ENCODE results near the gene EZH1. TPM values are rescaled to one million over a fixed set of nuclear protein-coding genes. Genes with fewer than 3 reads are reported as not detected.

EZH1 gene
- total RNA-seq, 1 donor from 2014 or later = 13.0 TPM

GRCh38 chr17:42659079-42659931 is 85.5 kb downstream of the EZH1 start, which contains the start of gene TUBG2:
TUBG2 (plus strand) TSS chr17:42659284; CDS start chr17:42659504, 220 bp downstream.
- no peaks in the 10 kb centered on the region for H3K9me3 ChIP-seq (ENCODE audit: control insufficient read depth in 3 of 3, low read length in 3 of 3)
- peaks cover 12 to 18% (median 12%) of the 10 kb centered on the region in 3 donors for H3K4me1 ChIP-seq (ENCODE audit: control insufficient read depth in 3 of 3, insufficient read depth in 3 of 3, low read length in 3 of 3)
- peak within 1 kb of the TSS; percentile 80 to 88 (median 81) for H3K4me3 ChIP-seq (ENCODE audit: low read length in 3 of 3)
- peaks cover 3 to 9% (median 4%) of the 10 kb centered on the region in 3 donors for H3K36me3 ChIP-seq (ENCODE audit: control insufficient read depth in 3 of 3, insufficient read depth in 3 of 3, low read length in 3 of 3)
- peak within 1 kb of the TSS; percentile 58 for H3K27ac ChIP-seq (ENCODE audit: low read depth, low read length)
- peak within 1 kb of the TSS; percentile 76 to 84 (median 79) for H3K9ac ChIP-seq (ENCODE audit: low read depth in 1 of 3, low read length in 3 of 3)
- no peaks in the 10 kb centered on the region for H3K27me3 ChIP-seq (ENCODE audit: control insufficient read depth in 3 of 3, insufficient read depth in 3 of 3, low read length in 3 of 3)

DNA sequence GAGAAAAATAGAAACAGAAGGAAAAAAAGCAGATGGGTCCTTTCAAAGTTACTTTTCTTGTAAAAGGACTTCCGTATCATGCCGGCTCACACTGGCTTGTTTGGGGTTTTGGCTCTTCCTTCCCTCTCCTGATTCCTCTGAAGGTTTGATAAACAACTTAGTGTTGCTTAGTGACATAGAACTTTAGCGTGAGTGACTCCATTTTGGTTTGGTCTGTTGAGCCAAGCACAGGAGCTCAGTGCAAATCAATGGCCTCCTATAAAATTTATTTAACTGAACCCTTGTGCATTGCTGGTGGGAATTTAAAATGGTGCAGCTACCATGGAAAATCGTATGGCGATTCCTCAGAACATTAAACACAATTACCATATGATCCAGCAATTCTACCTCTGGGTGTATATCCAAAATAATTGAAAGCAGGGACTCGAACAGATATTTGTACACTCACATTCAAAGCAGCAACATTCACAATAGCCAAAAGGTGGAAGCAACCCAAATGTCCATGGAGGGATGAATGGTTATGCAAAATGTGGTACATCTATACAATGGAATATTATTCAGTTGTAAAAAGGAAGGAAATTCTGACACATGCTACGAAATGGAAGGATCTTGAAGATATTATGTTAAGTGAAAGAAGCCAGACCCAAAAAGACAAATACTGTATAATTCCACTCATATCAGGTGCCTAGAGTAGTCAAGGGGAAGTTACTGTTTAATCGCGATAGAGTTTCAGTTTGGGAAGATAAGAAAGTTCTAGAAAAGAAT is 86.8 kb downstream of the EZH1 start:
- Histone ChIP-seq H3K9me3 (ENCODE audit: control insufficient read depth in 3 of 3, low read length in 3 of 3) (no peaks in the 10 kb centered on the region), H3K27ac (ENCODE audit: low read depth, low read length) (no peak overlapping the region), H3K27me3 (ENCODE audit: control insufficient read depth in 3 of 3, insufficient read depth in 3 of 3, low read length in 3 of 3) (no peaks in the 10 kb centered on the region), H3K4me3 (ENCODE audit: low read length in 3 of 3) (no peak overlapping the region), H3K4me1 (ENCODE audit: control insufficient read depth in 3 of 3, insufficient read depth in 3 of 3, low read length in 3 of 3) (peaks cover 15 to 23% (median 22%) of the 10 kb centered on the region in 3 donors), H3K9ac (ENCODE audit: low read depth in 1 of 3, low read length in 3 of 3) (no peak overlapping the region), H3K36me3 (ENCODE audit: control insufficient read depth in 3 of 3, insufficient read depth in 3 of 3, low read length in 3 of 3) (peaks cover 0 to 8% (median under 1%) of the 10 kb centered on the region in 3 donors)

DNA sequence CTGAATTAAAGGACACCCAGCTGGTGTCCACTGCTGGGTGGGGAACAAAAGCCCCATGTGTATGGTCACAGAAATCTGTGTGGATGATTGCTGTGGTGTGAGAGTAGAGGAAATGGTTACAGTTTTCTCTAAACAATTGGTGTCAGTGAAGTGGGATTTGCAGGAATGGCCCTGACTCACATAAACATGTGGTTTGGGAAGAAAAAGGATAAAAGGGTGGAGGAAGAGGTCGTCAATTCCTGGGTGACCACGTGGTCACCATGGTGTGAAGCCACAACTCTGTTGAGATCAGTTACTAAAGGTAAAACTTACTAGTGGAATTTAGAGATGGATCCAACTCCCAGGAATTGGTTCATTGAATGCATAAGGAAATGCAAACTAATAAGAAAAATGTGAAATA is 89.3 kb downstream of the EZH1 start:
- Histone ChIP-seq H3K27ac (ENCODE audit: low read depth, low read length) (no peak overlapping the region), H3K36me3 (ENCODE audit: control insufficient read depth in 3 of 3, insufficient read depth in 3 of 3, low read length in 3 of 3) (no peaks in the 10 kb centered on the region), H3K27me3 (ENCODE audit: control insufficient read depth in 3 of 3, insufficient read depth in 3 of 3, low read length in 3 of 3) (no peaks in the 10 kb centered on the region), H3K4me3 (ENCODE audit: low read length in 3 of 3) (no peak overlapping the region), H3K9ac (ENCODE audit: low read depth in 1 of 3, low read length in 3 of 3) (no peak overlapping the region), H3K4me1 (ENCODE audit: control insufficient read depth in 3 of 3, insufficient read depth in 3 of 3, low read length in 3 of 3) (peaks cover 13 to 22% (median 20%) of the 10 kb centered on the region in 3 donors), H3K9me3 (ENCODE audit: control insufficient read depth in 3 of 3, low read length in 3 of 3) (no peaks in the 10 kb centered on the region)

- no peaks in the 10 kb centered on the region for H3K27me3 ChIP-seq (ENCODE audit: control insufficient read depth in 3 of 3, insufficient read depth in 3 of 3, low read length in 3 of 3)
- no peaks in the 10 kb centered on the region for H3K9me3 ChIP-seq (ENCODE audit: control insufficient read depth in 3 of 3, low read length in 3 of 3)
- H3K4me3 ChIP-seq (ENCODE audit: low read length in 3 of 3) = peak overlapping the region; percentile 64 to 71 (median 70)
- H3K9ac ChIP-seq (ENCODE audit: low read depth in 1 of 3, low read length in 3 of 3) = peak overlapping the region; percentile 69 to 81 (median 81)
- H3K27ac ChIP-seq (ENCODE audit: low read depth, low read length) = peak overlapping the region; percentile 73
- H3K4me1 ChIP-seq (ENCODE audit: control insufficient read depth in 3 of 3, insufficient read depth in 3 of 3, low read length in 3 of 3) = peaks cover 2 to 13% (median 5%) of the 10 kb centered on the region in 3 donors
- no peaks in the 10 kb centered on the region for H3K36me3 ChIP-seq (ENCODE audit: control insufficient read depth in 3 of 3, insufficient read depth in 3 of 3, low read length in 3 of 3)
Measured at GRCh38 chr17:42653179-42654124, 91.4 kb downstream of the EZH1 start.

GRCh38 chr17:42651392-42651791 is 93.4 kb downstream of the EZH1 start:
- no peaks in the 10 kb centered on the region for H3K36me3 ChIP-seq (ENCODE audit: control insufficient read depth in 3 of 3, insufficient read depth in 3 of 3, low read length in 3 of 3)
- no peak overlapping the region for H3K27ac ChIP-seq (ENCODE audit: low read depth, low read length)
- H3K9ac ChIP-seq (ENCODE audit: low read depth in 1 of 3, low read length in 3 of 3) = no peak overlapping the region
- H3K27me3 ChIP-seq (ENCODE audit: control insufficient read depth in 3 of 3, insufficient read depth in 3 of 3, low read length in 3 of 3) = no peaks in the 10 kb centered on the region
- no peak overlapping the region for H3K4me3 ChIP-seq (ENCODE audit: low read length in 3 of 3)
- H3K4me1 ChIP-seq (ENCODE audit: control insufficient read depth in 3 of 3, insufficient read depth in 3 of 3, low read length in 3 of 3) = peaks cover 2 to 13% (median 5%) of the 10 kb centered on the region in 3 donors
- H3K9me3 ChIP-seq (ENCODE audit: control insufficient read depth in 3 of 3, low read length in 3 of 3) = no peaks in the 10 kb centered on the region

Small RNAs within 50 kb of the gene (small RNA-seq; reads per million reads assigned to genes)
- gene HMGN2P15 (not detected), gene MIR6780A (not detected)

Other genes with a start within 250 kb of the EZH1 start
- 14.1 TPM for gene NAGLU, start 208.8 kb downstream of the EZH1 start, total RNA-seq
- gene HSD17B1, start 192.1 kb downstream of the EZH1 start, total RNA-seq = 1.6 TPM
- 6.3 TPM for gene COASY, start 182.9 kb downstream of the EZH1 start, total RNA-seq
- gene MLX, start 177.9 kb downstream of the EZH1 start, total RNA-seq = 21.9 TPM
- 2.1 TPM for gene PSMC3IP, start 167.3 kb downstream of the EZH1 start, total RNA-seq
- gene RETREG3, start 135.7 kb downstream of the EZH1 start, total RNA-seq = 47.5 TPM
- 13.0 TPM for gene TUBG1, start 135.4 kb downstream of the EZH1 start, total RNA-seq
- gene TUBG2, start 85.8 kb downstream of the EZH1 start, total RNA-seq = 1.6 TPM
- gene PLEKHH3, start 68.0 kb downstream of the EZH1 start, total RNA-seq = 20.4 TPM
- 0.52 TPM for gene CCR10, start 63.2 kb downstream of the EZH1 start, total RNA-seq
- 8.9 TPM for gene CNTNAP1, start 62.5 kb downstream of the EZH1 start, total RNA-seq
- 16.2 TPM for gene RAMP2, start 16.2 kb upstream of the EZH1 start, total RNA-seq
- 38.6 TPM for gene VPS25, start 28.4 kb upstream of the EZH1 start, total RNA-seq
- not detected for gene WNK4, start 35.6 kb upstream of the EZH1 start, total RNA-seq
- gene COA3, start 53.7 kb upstream of the EZH1 start, total RNA-seq = 99.2 TPM
- gene CNTD1, start 53.8 kb upstream of the EZH1 start, total RNA-seq = 1.0 TPM
- 44.9 TPM for gene BECN1, start 79.2 kb upstream of the EZH1 start, total RNA-seq
- 31.8 TPM for gene PSME3, start 88.4 kb upstream of the EZH1 start, total RNA-seq
- 0.52 TPM for gene AOC2, start 99.5 kb upstream of the EZH1 start, total RNA-seq
- 16.2 TPM for gene AOC3, start 106.2 kb upstream of the EZH1 start, total RNA-seq
- gene G6PC1, start 155.8 kb upstream of the EZH1 start, total RNA-seq = not detected
- 31.8 TPM for gene AARSD1, start 219.4 kb upstream of the EZH1 start, total RNA-seq
- gene PTGES3L, start 235.0 kb upstream of the EZH1 start, total RNA-seq = 28.2 TPM
- 6.8 TPM for gene RUNDC1, start 235.5 kb upstream of the EZH1 start, total RNA-seq

Data from skeletal muscle tissue (tissue), 5 donors.